ENCODE data around the gene CFAP221.
"Not testable (repeated sequence)": the region's sequence is repeated elsewhere in the genome, so short reads cannot be mapped to it uniquely, and the experiment has no call there.

CFAP221 gene

DNA sequence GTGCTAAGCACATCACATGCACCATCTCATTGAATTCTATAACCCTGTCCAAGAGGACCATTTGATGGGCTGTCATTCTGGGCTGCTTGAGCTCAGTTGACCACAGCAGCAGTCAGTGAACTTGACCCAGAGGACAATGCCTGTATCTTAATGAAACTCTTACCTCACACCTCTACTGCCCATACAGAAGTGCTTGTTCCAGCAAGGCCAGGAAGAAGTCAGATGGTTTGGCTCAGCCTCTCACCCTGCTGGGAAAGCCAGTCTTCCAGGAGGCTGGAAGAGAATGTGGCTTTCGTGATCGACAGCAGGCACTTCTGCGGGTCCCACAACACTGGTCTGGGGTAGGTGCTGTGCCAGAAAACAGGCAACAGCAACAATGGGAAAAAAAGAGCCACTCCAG is 47.3 kb downstream of the CFAP221 start:
- DNase-seq = no peak

DNA sequence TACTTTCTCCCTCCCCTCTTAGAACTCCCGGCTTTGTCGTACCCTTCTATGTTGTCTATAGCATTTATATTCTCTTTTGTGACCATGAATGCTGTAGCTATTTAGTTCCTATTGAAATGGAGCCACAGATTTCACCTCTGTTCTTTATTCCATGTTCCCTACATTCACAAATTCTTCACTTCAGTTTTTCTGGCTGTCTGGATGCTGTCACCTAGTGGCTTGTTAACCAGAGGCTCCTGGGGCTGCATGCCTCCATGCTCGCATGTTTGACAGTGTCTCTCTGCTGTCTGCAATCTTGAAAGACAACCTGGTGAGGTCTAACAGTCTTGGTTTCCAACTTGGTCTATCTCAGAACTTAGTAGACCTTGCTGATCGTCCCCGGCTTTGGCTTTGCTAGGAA is 48.2 kb downstream of the CFAP221 start:
- no peak for DNase-seq

DNA sequence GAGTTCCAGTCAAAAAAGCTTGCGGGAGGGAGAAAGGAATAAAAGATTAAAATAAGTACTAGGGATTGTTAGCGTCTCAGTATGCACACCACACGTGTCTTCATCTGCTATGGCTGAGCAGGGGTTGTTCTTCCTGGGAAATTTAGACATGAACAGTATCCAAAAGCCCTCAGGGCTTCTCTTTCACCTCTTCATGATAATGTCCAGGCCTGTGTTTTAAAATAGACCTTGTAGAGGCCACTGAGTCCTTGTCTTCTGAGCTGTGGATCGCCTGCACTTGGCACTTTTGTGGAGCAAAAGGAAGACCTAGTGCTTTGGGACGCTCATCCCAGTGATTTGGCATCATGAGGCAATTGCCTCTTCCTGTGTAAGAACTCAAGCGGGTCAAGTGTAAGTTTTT is 52.4 kb downstream of the CFAP221 start:
- no peak for DNase-seq

DNA sequence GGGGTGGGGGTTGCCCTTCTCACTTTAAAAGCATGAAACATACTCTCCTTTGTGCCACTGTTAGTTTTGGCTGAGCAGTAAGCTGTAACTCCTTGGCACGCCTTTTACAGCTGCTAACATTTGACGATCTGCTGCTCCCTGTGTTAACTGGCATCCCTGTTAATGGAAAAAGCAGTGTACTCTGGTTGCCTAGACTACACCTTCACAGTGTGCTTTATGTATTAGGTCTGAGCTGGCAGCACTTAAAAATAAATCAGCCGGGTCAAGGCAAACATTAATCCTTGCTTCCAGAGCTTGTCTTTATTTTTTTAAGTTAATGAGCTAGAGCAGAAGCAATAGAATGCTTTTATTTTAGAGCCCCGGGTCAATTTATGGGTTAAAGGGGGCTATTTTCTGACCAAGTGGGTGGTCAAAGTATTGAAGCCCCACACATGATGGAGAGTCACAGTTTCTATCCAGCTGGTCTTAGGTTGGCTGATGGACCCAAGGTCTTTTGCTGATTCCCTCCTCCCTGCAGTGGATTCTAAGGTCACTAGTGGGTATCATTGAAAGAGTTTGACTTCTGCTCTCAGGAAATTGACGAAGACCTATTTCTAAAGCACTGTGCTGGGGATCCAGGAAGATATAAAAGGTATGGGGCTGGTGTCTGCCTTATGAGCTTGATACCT is 54.5 kb downstream of the CFAP221 start:
- DNase-seq = no peak

DNA sequence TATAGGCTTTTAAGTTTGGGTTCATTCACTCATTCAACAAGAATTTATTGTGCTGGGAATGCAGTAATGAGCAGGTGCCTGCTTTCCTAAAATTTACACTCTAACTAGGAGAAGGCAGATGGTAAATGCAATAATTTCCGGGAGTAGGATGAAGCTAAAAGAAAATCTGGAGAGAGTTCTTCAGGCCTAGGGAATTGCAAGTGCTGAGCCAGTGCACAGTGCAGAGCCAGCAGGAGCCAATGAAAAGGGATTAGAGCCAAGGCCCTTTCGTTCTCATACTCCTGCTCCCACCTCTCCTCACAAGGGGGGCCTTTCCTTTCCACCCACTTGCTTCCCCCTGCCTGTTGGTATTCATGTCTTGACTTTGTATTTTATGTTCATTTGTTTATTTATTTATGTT is 55.1 kb downstream of the CFAP221 start:
- no peak for DNase-seq

DNA sequence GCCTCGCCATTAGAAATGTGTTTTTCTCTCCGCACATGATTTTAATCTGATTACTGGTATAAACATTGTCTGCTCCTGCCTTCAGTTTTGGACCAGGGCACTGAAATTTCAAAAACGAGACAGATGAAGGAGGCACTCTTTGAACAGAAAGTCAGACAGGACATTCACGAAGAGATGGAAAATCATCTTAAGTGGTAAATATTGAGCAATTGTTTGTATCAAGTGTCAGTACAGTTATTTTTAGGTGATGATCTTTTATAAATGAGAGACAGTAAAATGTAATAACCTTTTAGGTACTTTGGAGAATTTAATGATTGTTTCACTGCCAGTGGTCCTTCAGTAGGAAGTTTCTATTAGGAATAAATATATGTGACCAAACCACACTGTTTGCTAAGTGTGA is 60.8 kb downstream of the CFAP221 start:
- DNase-seq = no peak

DNA sequence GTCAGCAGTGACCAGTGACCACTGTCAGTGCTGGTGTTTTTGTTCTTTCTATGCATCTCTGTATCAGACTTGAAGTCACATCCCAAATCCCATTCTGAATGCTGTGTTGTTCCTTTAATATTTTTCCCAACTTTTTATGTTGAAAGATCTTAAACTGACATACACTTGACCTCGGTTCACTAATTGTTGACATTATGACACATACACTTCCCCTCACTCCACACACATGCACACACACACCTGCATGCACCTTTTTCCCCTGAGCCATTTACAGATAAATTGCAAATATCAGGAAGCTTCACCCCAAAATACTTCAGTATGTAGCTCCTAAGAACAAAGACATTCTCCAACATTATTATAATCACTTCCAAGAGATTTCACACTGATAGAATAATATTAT is 62.4 kb downstream of the CFAP221 start:
- no peak for DNase-seq

DNA sequence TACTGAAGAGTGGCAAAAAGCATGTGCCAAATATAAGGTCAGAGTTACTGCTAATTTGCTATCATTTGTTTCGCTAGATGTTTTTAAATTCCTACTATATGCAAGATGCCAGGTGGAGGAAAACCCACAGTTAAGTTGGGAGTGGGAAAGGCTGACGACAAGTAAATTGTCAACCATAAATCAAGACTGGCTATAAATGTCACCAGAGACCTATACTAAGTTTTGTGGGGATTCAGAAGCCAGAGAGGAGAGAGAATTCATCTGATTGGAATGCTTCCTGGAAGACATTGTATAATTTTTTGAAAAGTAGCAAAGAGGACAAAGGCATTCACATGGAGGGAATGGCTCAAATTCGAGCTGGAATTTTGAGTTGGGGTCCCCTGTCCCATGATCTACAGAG is 64.3 kb downstream of the CFAP221 start:
- DNase-seq = no peak

DNA sequence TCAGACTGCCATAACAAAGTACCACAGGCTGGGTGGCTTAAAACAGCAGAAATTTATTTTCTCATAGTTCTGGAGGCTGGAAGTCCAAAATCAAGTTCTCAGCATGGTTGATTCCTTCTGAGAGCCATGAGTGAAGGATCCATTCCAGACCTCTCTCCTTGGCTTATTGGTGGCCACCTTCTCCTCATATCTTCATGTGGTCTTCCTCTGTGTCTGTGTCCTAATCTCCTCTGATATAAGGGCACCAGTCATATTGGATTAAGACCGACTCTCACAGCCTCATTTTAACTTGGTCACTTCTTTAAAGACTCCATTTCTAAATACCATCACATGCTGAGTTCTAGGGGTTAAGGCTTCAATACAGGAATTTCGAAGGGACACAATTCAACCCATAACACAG is 65.1 kb downstream of the CFAP221 start:
- no peak for DNase-seq

DNA sequence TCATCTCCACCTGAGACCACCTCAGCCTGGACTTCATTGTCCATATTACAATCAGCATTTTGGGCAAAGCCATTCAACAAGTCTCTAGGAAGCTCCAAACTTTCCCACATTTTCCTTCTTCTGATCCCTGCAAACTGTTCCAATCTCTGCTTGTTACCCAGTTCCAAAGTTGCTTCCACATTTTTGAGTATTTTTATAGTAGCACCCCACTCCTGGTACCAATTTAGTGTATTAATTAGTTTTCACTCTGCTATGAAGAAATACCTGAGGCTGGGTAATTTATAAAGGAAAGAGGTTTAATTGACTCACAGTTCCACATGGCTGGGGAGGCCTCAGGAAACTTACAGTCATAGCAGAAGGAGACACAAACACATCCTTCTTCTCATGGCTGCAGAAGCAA is 69.9 kb downstream of the CFAP221 start:
- not testable (repeated sequence) for DNase-seq

DNA sequence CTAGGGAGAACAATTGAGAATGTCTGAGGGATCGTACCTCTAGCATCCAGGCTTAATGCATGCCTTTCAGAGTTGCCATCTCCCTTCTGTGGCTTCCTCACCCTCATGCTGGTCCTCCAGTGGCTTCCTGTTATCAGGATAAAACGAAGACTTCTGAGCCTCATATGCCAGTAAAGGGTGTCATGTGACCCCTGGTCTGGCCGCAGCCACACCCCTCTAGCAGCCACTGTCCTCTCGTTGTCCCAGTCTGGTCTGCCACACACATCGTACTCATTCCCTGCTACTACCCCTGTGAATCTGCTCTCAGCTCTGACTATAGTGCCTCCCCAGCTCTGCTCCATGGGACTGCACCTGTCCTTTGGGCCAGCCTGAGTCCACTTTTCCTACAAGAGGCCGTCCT is 72.2 kb downstream of the CFAP221 start:
- DNase-seq = no peak

DNA sequence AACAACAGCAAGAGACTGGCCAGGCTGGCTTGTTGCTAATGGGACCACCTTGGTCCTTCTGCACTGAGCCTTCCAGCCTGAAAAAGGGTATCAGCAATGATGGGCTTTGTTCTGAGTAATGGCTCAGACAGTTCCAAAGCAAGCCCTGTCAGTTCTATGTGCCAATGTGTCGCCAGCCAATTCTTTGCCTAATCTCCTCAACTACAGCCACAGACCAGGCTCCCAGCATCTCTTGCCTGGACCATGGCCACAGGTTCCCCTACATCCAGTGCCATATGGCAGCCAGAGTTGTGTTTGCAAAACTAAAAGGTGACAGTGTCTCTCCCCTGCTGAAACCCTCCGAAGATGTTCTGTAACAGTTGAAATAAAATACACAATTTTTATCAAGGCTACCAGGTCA is 73.2 kb downstream of the CFAP221 start:
- DNase-seq = no peak

DNA sequence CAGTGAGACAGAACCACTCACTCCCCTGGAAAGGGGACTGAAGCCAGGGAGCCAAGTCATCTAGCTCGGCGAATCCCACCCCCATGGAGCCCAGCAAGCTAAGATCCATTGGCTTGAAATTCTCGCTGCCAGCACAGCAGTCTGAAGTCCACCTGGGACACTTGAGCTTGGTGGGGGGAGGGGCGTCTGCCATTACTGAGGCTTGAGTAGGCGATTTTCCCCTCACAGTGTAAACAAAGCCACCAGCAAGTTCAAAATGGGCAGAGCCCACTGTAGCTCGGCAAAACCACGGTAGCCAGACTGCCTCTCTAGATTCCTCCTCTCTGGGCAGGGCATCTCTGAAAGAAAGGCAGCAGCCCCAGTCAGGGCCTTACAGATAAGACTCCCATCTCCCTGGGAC is 74.5 kb downstream of the CFAP221 start:
- DNase-seq = not testable (repeated sequence)

DNA sequence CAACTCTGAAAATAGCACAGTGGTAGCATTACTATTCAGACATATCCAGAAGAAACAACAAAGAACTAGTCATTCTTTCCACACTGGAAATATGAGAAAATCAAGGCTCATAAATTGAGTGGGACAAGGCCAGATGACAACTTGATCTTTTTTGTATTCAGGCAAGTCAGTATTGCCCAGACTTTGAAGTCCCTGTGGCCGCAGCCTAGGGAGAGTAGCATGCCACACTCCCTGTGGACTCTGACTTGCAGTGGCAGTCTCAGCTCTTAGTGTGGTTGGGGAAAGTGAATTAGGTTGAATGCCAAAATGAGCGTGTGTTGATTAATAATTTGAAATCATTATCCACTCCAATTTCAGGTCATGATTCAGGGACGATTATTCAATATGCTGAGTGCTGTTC is 81.0 kb downstream of the CFAP221 start:
- DNase-seq = no peak

DNA sequence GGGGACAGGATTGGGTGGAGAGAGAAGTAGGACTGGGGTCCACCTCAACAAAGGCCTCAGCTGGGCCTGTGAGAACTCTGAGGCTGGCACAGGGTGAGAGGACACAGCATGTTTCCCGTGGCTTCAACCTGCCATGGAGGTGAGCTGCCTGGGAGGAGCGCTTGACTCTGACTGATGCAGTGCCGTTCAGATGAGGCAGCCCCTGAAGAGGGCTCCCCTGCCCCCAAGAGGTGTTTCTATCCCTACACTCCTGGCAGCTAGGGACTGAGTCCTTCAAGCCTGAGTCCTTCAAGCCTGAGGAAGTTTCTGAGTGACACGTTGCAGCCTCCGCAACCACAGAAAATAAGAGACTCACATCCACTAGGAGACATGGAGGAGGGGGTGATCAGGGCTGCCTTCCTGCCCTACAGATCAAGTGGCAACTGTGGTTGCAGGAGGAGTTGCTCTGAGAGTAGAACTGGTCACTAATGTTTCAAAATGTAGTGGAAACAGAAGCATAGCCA is 85.1 kb downstream of the CFAP221 start:
- DNase-seq = no peak

DNA sequence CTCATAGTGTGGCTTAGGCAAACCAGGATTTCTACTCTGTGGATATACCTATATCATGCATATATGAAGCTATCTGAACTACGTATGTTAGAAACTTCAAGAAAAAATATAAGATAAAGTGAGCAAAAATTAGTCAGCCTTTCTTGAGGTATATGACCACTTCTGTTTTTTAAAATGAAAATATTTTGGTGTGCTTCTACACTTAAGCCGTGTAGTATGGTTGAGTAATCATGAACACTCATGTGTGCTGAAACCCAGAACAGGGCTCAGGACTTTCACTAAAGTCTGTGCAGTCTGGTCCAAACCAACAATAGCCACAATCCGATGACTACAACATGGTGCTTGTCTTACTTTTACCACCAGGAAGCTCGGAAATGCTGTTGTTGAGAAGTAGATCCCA is 85.9 kb downstream of the CFAP221 start:
- DNase-seq = no peak

DNA sequence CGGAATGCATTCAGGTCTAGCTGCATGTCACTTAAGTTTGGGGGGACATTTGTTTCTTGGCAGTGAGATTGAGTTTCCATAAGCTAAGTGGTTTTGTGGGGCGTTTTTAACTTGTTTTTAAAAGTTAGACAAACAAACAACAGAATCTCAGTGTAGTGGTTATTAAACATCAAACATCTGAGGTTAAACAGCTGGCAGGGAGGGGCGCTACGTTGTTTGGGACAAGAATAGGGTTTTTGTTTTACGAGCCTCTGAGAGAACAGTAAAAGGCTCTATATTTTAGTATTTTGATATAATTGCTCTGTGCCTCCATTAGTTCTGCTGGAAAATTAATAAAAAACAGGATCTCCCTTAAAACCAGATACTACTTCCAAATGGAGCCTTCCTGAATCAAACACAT is 93.1 kb downstream of the CFAP221 start:
- DNase-seq = no peak

DNA sequence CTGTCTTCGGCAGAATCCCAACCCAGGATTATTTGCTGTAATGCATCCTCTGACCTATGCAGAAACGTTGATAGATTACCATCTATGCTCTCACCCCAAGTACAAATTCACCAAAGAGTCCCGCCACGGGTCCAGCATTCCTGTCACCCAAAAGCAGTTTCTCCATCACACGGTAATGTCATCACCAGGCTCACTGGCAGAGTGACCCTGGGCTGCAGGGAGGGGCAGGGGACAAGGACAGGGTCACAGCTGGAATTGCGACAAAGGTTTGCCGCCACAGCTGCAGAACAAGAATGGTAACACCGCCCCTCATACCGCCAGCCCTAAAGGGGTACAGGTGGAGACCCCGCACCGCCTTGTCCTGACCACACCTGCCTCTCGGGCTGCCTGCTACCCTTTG is 94.0 kb downstream of the CFAP221 start:
- DNase-seq = no peak

DNA sequence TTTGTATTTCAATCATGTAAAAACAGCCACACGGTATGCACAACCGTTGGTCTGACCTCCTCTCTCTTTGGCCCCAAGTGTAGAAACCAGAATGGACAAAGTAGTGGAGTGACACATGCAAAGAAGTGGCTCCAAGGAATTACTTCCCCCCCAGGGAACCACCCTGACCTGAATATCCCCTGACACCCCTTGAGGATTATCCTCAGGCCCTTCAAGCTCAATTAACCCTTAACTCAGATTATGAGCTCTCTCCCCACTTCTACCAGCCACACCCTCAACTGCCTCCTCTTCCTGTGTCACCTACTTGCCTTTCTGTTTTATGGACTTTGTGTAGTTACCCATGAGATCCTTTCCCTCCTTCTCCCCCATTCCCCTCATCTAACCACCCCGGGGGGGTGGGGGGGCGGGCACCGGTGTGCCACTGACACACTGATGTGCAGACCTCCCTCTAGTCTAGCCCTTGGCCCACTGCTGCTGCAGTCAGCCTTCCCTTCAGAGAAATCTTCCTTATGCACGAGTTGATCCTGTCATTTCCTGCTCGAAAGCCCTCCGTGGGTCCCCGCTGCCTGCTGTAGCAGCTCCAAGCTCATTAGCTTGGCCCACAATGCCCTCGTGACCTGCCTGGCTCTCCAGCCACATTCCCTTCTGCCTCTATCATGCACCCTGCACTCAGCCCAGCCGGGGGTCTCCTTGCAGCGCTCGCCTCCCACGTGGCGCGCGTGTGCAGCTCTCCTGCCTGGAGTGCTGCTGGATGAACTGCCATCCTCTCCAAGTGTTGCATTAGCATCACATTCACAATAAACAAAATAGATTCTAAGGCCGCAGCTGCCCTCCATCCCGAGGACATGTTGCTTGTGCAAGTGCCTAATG is 94.7 kb downstream of the CFAP221 start:
- no peak for DNase-seq

DNA sequence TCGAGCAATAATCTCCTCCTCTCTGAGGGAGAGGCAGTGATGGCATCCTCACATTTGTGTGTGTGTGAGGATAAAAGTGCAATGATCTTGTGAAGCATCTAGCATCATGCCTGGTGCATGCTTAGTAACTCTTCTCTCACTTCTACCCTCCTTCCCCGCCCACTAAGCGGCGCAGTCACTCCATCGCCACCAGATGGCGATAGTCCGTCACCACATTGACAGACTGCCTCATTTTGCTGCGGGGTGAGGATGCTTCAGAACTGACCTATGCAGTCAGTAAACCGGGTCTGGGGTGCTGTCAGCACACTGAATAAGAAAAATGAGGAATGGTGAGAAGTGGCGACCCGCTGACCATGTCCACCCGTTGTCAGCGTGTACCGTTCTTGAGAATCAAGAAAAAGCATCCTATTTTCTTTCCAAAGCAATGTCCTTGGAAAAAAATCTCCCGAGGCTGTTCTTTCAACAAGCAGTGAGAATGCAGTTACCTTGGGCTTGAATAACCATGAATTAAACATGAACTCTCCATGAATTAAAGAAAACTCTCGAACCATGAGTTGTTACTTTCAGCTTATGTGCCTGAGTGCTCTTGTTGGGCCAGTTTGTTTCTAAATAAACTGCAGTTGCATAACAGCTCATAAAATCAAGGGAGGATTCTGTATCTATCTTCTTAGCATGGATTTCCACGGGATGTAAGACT is 97.5 kb downstream of the CFAP221 start:
- DNase-seq = peak; percentile 57

DNA sequence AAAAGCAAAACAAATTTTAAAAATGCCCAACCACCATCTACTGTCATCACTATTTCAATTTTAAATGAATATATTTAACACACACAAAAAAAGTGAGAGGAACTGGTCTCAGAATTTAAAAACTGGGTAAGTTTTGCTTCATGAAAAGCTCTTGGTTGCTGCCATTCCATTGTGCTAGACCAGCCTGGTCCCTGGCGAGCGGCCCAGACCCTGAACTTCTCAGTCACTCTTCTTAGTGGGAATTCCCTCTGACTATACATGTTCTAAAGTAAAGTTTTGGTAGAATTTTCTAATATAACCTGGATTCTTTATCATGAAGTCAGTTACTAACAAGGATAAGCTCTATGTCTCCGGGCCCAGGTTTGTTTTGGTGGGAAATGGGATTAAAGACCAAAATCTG is 99.9 kb downstream of the CFAP221 start:
- no peak for DNase-seq

DNA sequence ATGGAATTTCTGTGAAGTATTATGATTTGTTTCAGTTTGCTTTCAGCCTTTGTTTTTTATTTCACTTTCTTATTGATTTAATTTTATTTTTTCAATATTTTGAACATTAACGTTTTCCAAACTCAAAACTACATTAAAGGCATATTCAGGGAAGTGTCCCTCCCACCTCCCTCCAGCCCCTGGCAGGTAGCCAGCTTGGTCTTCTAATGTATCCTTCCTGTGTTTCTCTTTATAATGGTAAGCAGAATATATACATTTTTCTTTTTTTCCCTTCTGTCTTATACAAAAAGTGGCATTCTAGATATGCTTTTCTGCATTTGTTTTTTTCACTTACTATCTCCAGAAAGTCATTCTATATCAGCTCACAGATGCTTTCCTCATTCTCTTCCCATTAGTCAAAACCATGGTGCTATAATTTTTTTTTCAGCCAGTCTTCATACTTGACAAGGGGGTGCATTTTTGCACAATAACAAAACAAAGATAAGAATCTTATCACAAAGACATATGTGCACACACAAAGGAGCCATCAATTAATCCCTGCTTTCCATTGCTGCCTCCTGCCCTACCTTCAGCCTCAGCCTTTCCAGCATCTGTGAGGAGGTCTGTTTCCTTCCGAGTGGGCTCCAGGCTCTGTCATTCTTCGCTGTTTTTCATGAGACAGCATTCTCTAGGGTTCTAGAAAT is 101.1 kb downstream of the CFAP221 start:
- DNase-seq = no peak

DNA sequence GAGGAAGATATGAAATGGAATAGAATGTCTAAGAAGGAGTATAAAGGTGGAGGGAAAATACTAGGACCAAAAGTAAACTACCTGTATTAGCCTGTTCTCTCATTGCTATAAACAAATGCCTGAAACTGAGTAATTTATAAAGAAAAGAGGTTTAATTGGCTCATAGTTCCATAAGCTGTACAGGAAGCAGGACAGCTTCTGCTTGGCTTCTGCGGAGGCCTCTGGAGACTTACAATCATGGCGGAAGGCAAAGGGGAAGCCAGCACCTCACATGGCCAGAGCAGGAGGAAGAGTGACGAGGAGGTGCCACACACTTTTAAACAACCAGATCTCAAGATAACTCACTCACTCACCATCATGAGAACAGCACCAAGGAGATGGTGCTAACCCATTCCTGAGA is 101.9 kb downstream of the CFAP221 start:
- DNase-seq = no peak
